Muscle layer of colon (tissue), 2 donors: ENCODE data around the gene CMTM4.

Experiments
- H3K27ac ChIP-seq: one replicate; pipeline ENCODE4 v1.7.0; 2013; ENCODE audit warnings: low read depth, mild to moderate bottlenecking, low read length, moderate library complexity
- H3K27me3 ChIP-seq, 2 donors: one replicate each; pipeline ENCODE4 v1.7.0; 2013; ENCODE audit warnings: low read length in 2 of 2, mild to moderate bottlenecking in 2 of 2; ENCODE audit not compliant: insufficient read depth in 2 of 2, control insufficient read depth in 1 of 2
- H3K36me3 ChIP-seq: one replicate; pipeline ENCODE4 v1.7.0; 2013; ENCODE audit warnings: mild to moderate bottlenecking, low read length; ENCODE audit not compliant: insufficient read depth
- H3K4me1 ChIP-seq: one replicate; pipeline ENCODE4 v1.7.0; 2013; ENCODE audit warnings: mild to moderate bottlenecking, low read length; ENCODE audit not compliant: insufficient read depth
- H3K4me3 ChIP-seq, 2 donors: one replicate each; pipeline ENCODE4 v1.7.0; 2013; ENCODE audit warnings: low read length in 2 of 2, low read depth in 1 of 2, mild to moderate bottlenecking in 1 of 2, moderate library complexity in 1 of 2
- H3K9ac ChIP-seq: one replicate; pipeline ENCODE4 v1.7.0; 2013; ENCODE audit warnings: low read length
- H3K9me3 ChIP-seq: one replicate; pipeline ENCODE4 v1.7.0; 2013; ENCODE audit warnings: mild to moderate bottlenecking, low read length
- donor health status: abdominal sarcoma.
- donor health status: Adenocarcinoma of cecum.

Gene CMTM4

GRCh38 chr16:66581246-66581952 is 115.1 kb downstream of the CMTM4 start:
- peaks cover 11% of the 10 kb centered on the region for H3K4me1 ChIP-seq
- H3K27me3 ChIP-seq: peaks cover 21 to 23% of the 10 kb centered on the region in 2 donors
- H3K9me3 ChIP-seq: no peaks in the 10 kb centered on the region
- no peak overlapping the region for H3K27ac ChIP-seq
- no peak overlapping the region for H3K9ac ChIP-seq
- H3K4me3 ChIP-seq: no peak overlapping the region
- no peaks in the 10 kb centered on the region for H3K36me3 ChIP-seq

GRCh38 chr16:66580605-66581209 is 115.8 kb downstream of the CMTM4 start:
- Histone ChIP-seq H3K27me3 (peaks cover 21 to 23% of the 10 kb centered on the region in 2 donors), H3K4me1 (peaks cover 11% of the 10 kb centered on the region), H3K36me3 (no peaks in the 10 kb centered on the region), H3K4me3 (no peak overlapping the region), H3K27ac (no peak overlapping the region), H3K9ac (no peak overlapping the region), H3K9me3 (no peaks in the 10 kb centered on the region)

GRCh38 chr16:66578651-66579531 is 117.7 kb downstream of the CMTM4 start, which contains the start of gene CMTM2:
CMTM2 (plus strand) TSS chr16:66579463; CDS start chr16:66579608, 145 bp downstream.
- Histone ChIP-seq H3K9me3 (no peaks in the 10 kb centered on the region), H3K4me3 (peak within 1 kb of the TSS in 1 of 2 donors; percentile 38), H3K9ac (no peak within 1 kb of the TSS), H3K27me3 (peaks cover 21 to 23% of the 10 kb centered on the region in 2 donors), H3K4me1 (peaks cover 11% of the 10 kb centered on the region), H3K36me3 (no peaks in the 10 kb centered on the region), H3K27ac (no peak within 1 kb of the TSS)

GRCh38 chr16:66576296-66576695 is 120.2 kb downstream of the CMTM4 start:
- H3K27me3 ChIP-seq: peaks cover 21 to 23% of the 10 kb centered on the region in 2 donors
- H3K9ac ChIP-seq: no peak overlapping the region
- H3K9me3 ChIP-seq: no peaks in the 10 kb centered on the region
- H3K4me3 ChIP-seq: no peak overlapping the region
- H3K27ac ChIP-seq: no peak overlapping the region
- H3K36me3 ChIP-seq: no peaks in the 10 kb centered on the region
- peaks cover 11% of the 10 kb centered on the region for H3K4me1 ChIP-seq

GRCh38 chr16:66575060-66575459 is 121.5 kb downstream of the CMTM4 start:
- H3K9me3 ChIP-seq: no peaks in the 10 kb centered on the region
- no peak overlapping the region for H3K27ac ChIP-seq
- peaks cover 11% of the 10 kb centered on the region for H3K4me1 ChIP-seq
- H3K9ac ChIP-seq: no peak overlapping the region
- no peaks in the 10 kb centered on the region for H3K36me3 ChIP-seq
- H3K27me3 ChIP-seq: peaks cover 20 to 21% of the 10 kb centered on the region in 2 donors
- H3K4me3 ChIP-seq: no peak overlapping the region

- H3K27ac ChIP-seq: no peak overlapping the region
- H3K27me3 ChIP-seq: peaks cover 18 to 21% of the 10 kb centered on the region in 2 donors
- no peaks in the 10 kb centered on the region for H3K36me3 ChIP-seq
- H3K4me1 ChIP-seq: peaks cover 11% of the 10 kb centered on the region
- no peak overlapping the region for H3K4me3 ChIP-seq
- no peak overlapping the region for H3K9ac ChIP-seq
- H3K9me3 ChIP-seq: no peaks in the 10 kb centered on the region
Measured at GRCh38 chr16:66574531-66574930, 122.0 kb downstream of the CMTM4 start.

- peaks cover 15 to 18% of the 10 kb centered on the region in 2 donors for H3K27me3 ChIP-seq
- peaks cover 11% of the 10 kb centered on the region for H3K4me1 ChIP-seq
- no peak overlapping the region for H3K27ac ChIP-seq
- no peak overlapping the region for H3K4me3 ChIP-seq
- H3K36me3 ChIP-seq: no peaks in the 10 kb centered on the region
- H3K9me3 ChIP-seq: no peaks in the 10 kb centered on the region
- no peak overlapping the region for H3K9ac ChIP-seq
Measured at GRCh38 chr16:66574081-66574480, 122.5 kb downstream of the CMTM4 start.

GRCh38 chr16:66572356-66572755 is 124.2 kb downstream of the CMTM4 start:
- Histone ChIP-seq H3K4me1 (no peaks in the 10 kb centered on the region), H3K27ac (no peak overlapping the region), H3K4me3 (no peak overlapping the region), H3K36me3 (no peaks in the 10 kb centered on the region), H3K27me3 (peaks cover 0 to under 1% of the 10 kb centered on the region in 2 donors), H3K9me3 (no peaks in the 10 kb centered on the region), H3K9ac (no peak overlapping the region)

- H3K9me3 ChIP-seq: no peaks in the 10 kb centered on the region
- H3K27ac ChIP-seq: no peak overlapping the region
- H3K9ac ChIP-seq: no peak overlapping the region
- H3K36me3 ChIP-seq: no peaks in the 10 kb centered on the region
- H3K27me3 ChIP-seq: no peaks in the 10 kb centered on the region
- H3K4me1 ChIP-seq: no peaks in the 10 kb centered on the region
- H3K4me3 ChIP-seq: no peak overlapping the region
Measured at GRCh38 chr16:66569827-66570405, 126.6 kb downstream of the CMTM4 start.

- no peaks in the 10 kb centered on the region for H3K36me3 ChIP-seq
- no peaks in the 10 kb centered on the region for H3K9me3 ChIP-seq
- no peaks in the 10 kb centered on the region for H3K27me3 ChIP-seq
- H3K9ac ChIP-seq: no peak overlapping the region
- H3K4me3 ChIP-seq: no peak overlapping the region
- no peaks in the 10 kb centered on the region for H3K4me1 ChIP-seq
- H3K27ac ChIP-seq: no peak overlapping the region
Measured at GRCh38 chr16:66569131-66569530, 127.4 kb downstream of the CMTM4 start.

- Histone ChIP-seq H3K9ac (no peak overlapping the region), H3K9me3 (no peaks in the 10 kb centered on the region), H3K27me3 (no peaks in the 10 kb centered on the region), H3K4me1 (no peaks in the 10 kb centered on the region), H3K36me3 (no peaks in the 10 kb centered on the region), H3K27ac (no peak overlapping the region), H3K4me3 (no peak overlapping the region)
Measured at GRCh38 chr16:66568355-66568754, 128.2 kb downstream of the CMTM4 start.
